HEK293 (cell line): ENCODE measurements around the gene BDKRB2.

Experiments used
- CTCF ChIA-PET: fragments of 350-600 bp; formaldehyde crosslinking; extraction: SDS; loops from one replicate; lab custom pipeline; 2021; ENCODE audit warnings: antibody characterized with exemption; lab: Yijun Ruan, JAX
- POLR2A ChIA-PET: fragments of 300-600 bp; formaldehyde crosslinking; extraction: SDS; loops from one replicate; lab custom pipeline; 2020; ENCODE audit warnings: antibody characterized with exemption, inconsistent platforms; lab: Yijun Ruan, JAX
- H3K27ac ChIP-seq: fragments of 200-500 bp; sonication (Bioruptor generic); 2 replicates; pipeline ENCODE4 v1.5.1; 2014; ENCODE audit warnings: low read depth, low read length, control low read depth, inconsistent platforms; ENCODE audit errors: extremely low read depth
- H3K36me3 ChIP-seq, 2 experiments: fragments of 200-500 bp in 1 of 2; sonication (Bioruptor generic) in 1 of 2; 1 replicate in 1 of 2; 2 replicates in 1 of 2; pipeline ENCODE4 v1.5.1; 2014 to 2017; ENCODE audit warnings: inconsistent platforms in 2 of 2, low read length in 2 of 2; ENCODE audit not compliant: control insufficient read depth in 2 of 2, insufficient read depth in 1 of 2
- H3K4me1 ChIP-seq: fragments of 200-500 bp; sonication (Bioruptor generic); 2 replicates; pipeline ENCODE4 v1.5.1; 2014; ENCODE audit warnings: mild to moderate bottlenecking, low read length, inconsistent platforms; ENCODE audit not compliant: control insufficient read depth, insufficient read depth
- H3K4me3 ChIP-seq: 2 replicates; pipeline ENCODE4 v1.5.1; 2011; ENCODE audit warnings: low read depth, mild to moderate bottlenecking, control low read depth, low read length, moderate library complexity
- H3K9me3 ChIP-seq: fragments of 200-500 bp; sonication (Bioruptor generic); 2 replicates; pipeline ENCODE4 v1.5.1; 2014; ENCODE audit warnings: low read depth, low read length, inconsistent platforms; ENCODE audit not compliant: control insufficient read depth, insufficient read depth
- HIC1 ChIP-seq: fragments of 450-650 bp; formaldehyde crosslinking; IDR thresholded peaks from 2 replicates; pipeline ENCODE4 v1.5.1; 2016; ENCODE audit warnings: missing biosample characterization, missing genetic modification characterization
- KLF16 ChIP-seq: fragments of 450-650 bp; formaldehyde crosslinking; IDR thresholded peaks from 2 replicates; pipeline ENCODE4 v1.5.1; 2017; ENCODE audit warnings: missing biosample characterization, missing genetic modification characterization
- SCRT1 ChIP-seq: fragments of 450-650 bp; formaldehyde crosslinking; IDR thresholded peaks from 2 replicates; pipeline ENCODE4 v1.5.1; 2016; ENCODE audit warnings: missing biosample characterization, missing genetic modification characterization, borderline replicate concordance
- ZBTB20 ChIP-seq: fragments of 450-650 bp; formaldehyde crosslinking; IDR thresholded peaks from 2 replicates; pipeline ENCODE4 v1.5.1; 2016; ENCODE audit warnings: missing biosample characterization, missing genetic modification characterization
- ZBTB26 ChIP-seq: fragments of 450-650 bp; formaldehyde crosslinking; optimal IDR thresholded peaks from 2 replicates; pipeline ENCODE3; 2016; ENCODE audit warnings: missing biosample characterization, mild to moderate bottlenecking, missing genetic modification characterization
- ZFP41 ChIP-seq: fragments of 450-650 bp; formaldehyde crosslinking; IDR thresholded peaks from 2 replicates; pipeline ENCODE4 v1.5.1; 2016; ENCODE audit warnings: missing biosample characterization, missing genetic modification characterization, borderline replicate concordance
- ZNF112 ChIP-seq: fragments of 450-650 bp; formaldehyde crosslinking; IDR thresholded peaks from 2 replicates; pipeline ENCODE4 v1.5.0; 2017; ENCODE audit warnings: missing biosample characterization, missing genetic modification characterization
- ZNF157 ChIP-seq: fragments of 450-650 bp; formaldehyde crosslinking; IDR thresholded peaks from 2 replicates; pipeline ENCODE4 v1.5.1; 2016; ENCODE audit warnings: missing biosample characterization, missing genetic modification characterization
- ZNF16 ChIP-seq: fragments of 450-650 bp; formaldehyde crosslinking; IDR thresholded peaks from 2 replicates; pipeline ENCODE4 v1.5.1; 2016; ENCODE audit warnings: low read depth, missing biosample characterization, missing genetic modification characterization
- ZNF23 ChIP-seq: fragments of 450-650 bp; formaldehyde crosslinking; IDR thresholded peaks from 2 replicates; pipeline ENCODE4 v1.5.1; 2016; ENCODE audit warnings: missing biosample characterization, missing genetic modification characterization, borderline replicate concordance
- ZNF239 ChIP-seq: fragments of 450-650 bp; formaldehyde crosslinking; IDR thresholded peaks from 2 replicates; pipeline ENCODE4 v1.5.1; 2016; ENCODE audit warnings: missing biosample characterization, missing genetic modification characterization
- ZNF274 ChIP-seq, 2 experiments: fragments of 200-500 bp in 1 of 2; fragments of 450-650 bp in 1 of 2; sonication (Bioruptor generic) in 1 of 2; formaldehyde crosslinking in 1 of 2; IDR thresholded peaks; 2 replicates each; pipeline versions ENCODE4 v1.5.1 to v1.6.1; 2014 to 2016; ENCODE audit warnings: borderline replicate concordance in 1 of 2, inconsistent platforms in 1 of 2, low read length in 1 of 2, missing biosample characterization in 1 of 2, missing genetic modification characterization in 1 of 2
- ZNF426 ChIP-seq: fragments of 450-650 bp; formaldehyde crosslinking; IDR thresholded peaks from 2 replicates; pipeline ENCODE4 v1.5.1; 2017; ENCODE audit warnings: missing biosample characterization, missing genetic modification characterization, mild to moderate bottlenecking, inconsistent platforms, moderate library complexity
- ZNF433 ChIP-seq: fragments of 450-650 bp; formaldehyde crosslinking; IDR thresholded peaks from 2 replicates; pipeline ENCODE4 v1.5.1; 2016; ENCODE audit warnings: missing biosample characterization, missing genetic modification characterization, low read depth
- ZNF548 ChIP-seq: fragments of 450-650 bp; formaldehyde crosslinking; IDR thresholded peaks from 2 replicates; pipeline ENCODE4 v1.5.1; 2016; ENCODE audit warnings: missing biosample characterization, missing genetic modification characterization
- ZNF571 ChIP-seq: fragments of 450-650 bp; formaldehyde crosslinking; IDR thresholded peaks from 2 replicates; pipeline ENCODE4 v1.5.0; 2017; ENCODE audit warnings: missing biosample characterization, missing genetic modification characterization
- ZNF639 ChIP-seq: fragments of 450-650 bp; formaldehyde crosslinking; IDR thresholded peaks from 2 replicates; pipeline ENCODE4 v1.5.1; 2016; ENCODE audit warnings: missing biosample characterization, missing genetic modification characterization
- ZNF660 ChIP-seq: fragments of 450-650 bp; IDR thresholded peaks from 2 replicates; pipeline ENCODE4 v1.5.1; 2018; ENCODE audit warnings: missing biosample characterization, mild to moderate bottlenecking, missing genetic modification characterization
- ZNF692 ChIP-seq: fragments of 450-650 bp; formaldehyde crosslinking; IDR thresholded peaks from 2 replicates; pipeline ENCODE4 v1.5.1; 2016; ENCODE audit warnings: missing biosample characterization, missing genetic modification characterization
- ZNF701 ChIP-seq: fragments of 450-650 bp; formaldehyde crosslinking; IDR thresholded peaks from 2 replicates; pipeline ENCODE4 v1.5.1; 2016; ENCODE audit warnings: missing biosample characterization, missing genetic modification characterization
- ZNF785 ChIP-seq: fragments of 450-650 bp; formaldehyde crosslinking; IDR thresholded peaks from 2 replicates; pipeline ENCODE4 v1.5.1; 2016; ENCODE audit warnings: missing biosample characterization, missing genetic modification characterization
- ZSCAN30 ChIP-seq: fragments of 450-650 bp; IDR thresholded peaks from 2 replicates; pipeline ENCODE4 v1.5.1; 2018; ENCODE audit warnings: missing biosample characterization, mild to moderate bottlenecking, missing genetic modification characterization, moderate library complexity
- ZSCAN4 ChIP-seq: fragments of 450-650 bp; formaldehyde crosslinking; IDR thresholded peaks from 2 replicates; pipeline ENCODE4 v1.5.1; 2017; ENCODE audit warnings: missing biosample characterization, missing genetic modification characterization

The BDKRB2 gene

GRCh38 chr14:96264200-96264553, 59.5 kb downstream of the BDKRB2 start:
- no peak overlapping the region for H3K4me3 ChIP-seq
- no peak overlapping the region for H3K27ac ChIP-seq
- POLR2A ChIA-PET: no interaction called here
- no peaks in the 10 kb centered on the region for H3K9me3 ChIP-seq
- no peak for TF ChIP-seq ZNF548 (tag by site-specific recombination)
- TF ChIP-seq ZNF274 (IDR thresholded peaks at IDR 0.05; ENCODE audit: low read length): no peak
- no peak for TF ChIP-seq ZNF274 (tag by site-specific recombination; IDR thresholded peaks at IDR 0.05; ENCODE audit: borderline replicate concordance)
- TF ChIP-seq ZNF692 (tag by site-specific recombination): no peak
- no peak for TF ChIP-seq ZNF23
- no peak for TF ChIP-seq ZBTB26 (tag by site-specific recombination)
- TF ChIP-seq ZFP41 (tag by site-specific recombination): no peak
- TF ChIP-seq ZNF433 (tag by site-specific recombination): no peak
- CTCF ChIA-PET: interaction anchor here (0.6 kb wide), 1 partner anchor 251 kb away, joined by 6 read pairs; no protein-coding TSS in a partner anchor
- H3K4me1 ChIP-seq: no peaks in the 10 kb centered on the region
- no peaks in the 10 kb centered on the region for H3K36me3 ChIP-seq

- H3K9me3 ChIP-seq: no peaks in the 10 kb centered on the region
- TF ChIP-seq ZNF112 (tag by site-specific recombination) (no peak), ZNF239 (tag by site-specific recombination) (no peak), SCRT1 (tag by site-specific recombination) (no peak), ZNF785 (tag by site-specific recombination) (no peak), ZBTB20 (no peak), ZNF426 (no peak), ZNF660 (tag by site-specific recombination) (no peak), KLF16 (no peak), ZSCAN30 (tag by site-specific recombination) (no peak), ZNF701 (no peak), ZNF157 (tag by site-specific recombination) (no peak), ZNF16 (tag by site-specific recombination) (no peak), HIC1 (tag by site-specific recombination) (no peak), ZNF639 (no peak), ZNF571 (tag by site-specific recombination) (no peak), ZSCAN4 (tag by site-specific recombination) (no peak)
- TF ChIP-seq, all 188 proteins: peak for 0
- POLR2A ChIA-PET: no interaction called here
- H3K27ac ChIP-seq: no peak overlapping the region
- H3K4me1 ChIP-seq: no peaks in the 10 kb centered on the region
- H3K36me3 ChIP-seq: no peaks in the 10 kb centered on the region
- CTCF ChIA-PET: interaction anchor here (0.6 kb wide), 1 partner anchor 252 kb away, joined by 6 read pairs; no protein-coding TSS in a partner anchor
- no peak overlapping the region for H3K4me3 ChIP-seq
Measured at GRCh38 chr14:96264853-96265252, 60.2 kb downstream of the BDKRB2 start.
